HG02798 (cell line): ENCODE results near the gene DEPDC7.

Source experiments
- ATAC-seq: cut with Tn5 transposase; IDR thresholded peaks from one replicate; pipeline ENCODE4 v1.9.1; 2021; ENCODE audit warnings: mild to moderate bottlenecking; ENCODE audit not compliant: unreplicated experiment, poor library complexity

DEPDC7 gene

DNA sequence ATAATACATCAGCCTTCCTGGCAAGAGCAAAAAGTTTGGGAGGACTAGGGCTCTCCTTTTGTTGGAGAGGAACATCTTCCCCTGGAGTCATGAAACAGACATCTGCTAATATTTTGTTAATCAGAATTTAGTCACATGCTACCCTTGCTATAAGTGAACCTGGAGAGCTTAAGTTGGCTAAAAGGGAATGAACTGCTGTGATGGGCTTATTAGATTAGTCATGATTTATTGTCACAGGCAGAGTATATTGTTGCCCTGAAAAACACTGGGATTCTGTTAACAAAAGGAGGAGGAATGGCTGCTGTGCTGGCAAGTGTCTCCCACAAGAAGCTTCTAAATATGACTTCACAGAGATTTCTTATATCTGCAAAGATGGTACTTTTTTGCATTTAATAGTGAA lies 39.7 kb downstream of the DEPDC7 start:
- ATAC-seq = no peak

DNA sequence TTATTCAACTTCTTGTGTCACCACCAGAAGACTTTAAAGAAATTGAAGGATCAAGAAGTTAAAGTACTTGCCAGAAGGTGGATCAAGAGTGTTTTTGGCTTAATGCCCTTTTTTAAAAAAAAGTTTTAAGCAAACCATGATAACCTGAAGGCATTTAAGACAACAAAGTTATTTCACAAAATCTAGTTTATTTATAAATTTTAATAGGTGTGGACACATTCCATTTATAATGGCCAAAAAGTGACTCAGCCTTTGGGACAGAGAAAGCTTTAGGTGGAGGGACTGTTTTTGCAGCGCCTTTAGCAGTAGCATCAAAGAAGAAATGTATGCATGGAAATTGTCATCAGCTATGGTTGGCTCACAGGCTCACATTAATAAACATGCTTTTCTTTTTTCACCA lies 41.6 kb downstream of the DEPDC7 start:
- ATAC-seq = no peak

DNA sequence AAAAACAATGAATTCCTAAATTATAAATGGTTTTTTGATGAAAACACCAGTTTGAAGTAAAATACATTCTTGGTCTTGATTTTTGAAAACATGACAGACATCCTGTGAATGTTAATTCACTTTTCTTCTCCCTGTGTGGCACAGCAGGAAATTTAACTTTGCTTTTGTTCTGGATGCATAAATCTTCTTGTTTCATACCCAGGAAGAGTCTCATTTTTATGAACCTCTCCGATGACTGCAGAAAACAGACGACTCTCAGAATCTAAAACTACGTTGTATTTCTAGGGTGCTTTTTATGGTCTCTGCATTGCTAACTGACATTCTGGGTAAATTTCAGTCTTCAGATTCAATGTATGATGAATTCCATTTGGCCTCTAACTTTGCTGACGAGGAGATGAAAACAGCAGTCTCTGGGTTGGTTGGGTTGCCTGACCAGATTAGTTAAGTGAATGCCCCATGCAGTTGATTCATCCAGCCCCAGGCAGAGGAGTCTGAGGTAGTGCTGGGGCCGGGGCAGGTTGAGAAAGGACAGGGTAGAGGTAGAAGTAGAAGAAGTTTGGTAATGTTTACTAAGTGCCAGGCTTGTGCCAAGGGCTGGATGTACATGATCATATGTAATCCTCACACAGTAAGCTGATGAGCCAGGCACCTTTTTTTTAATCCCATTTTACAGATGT lies 43.8 kb downstream of the DEPDC7 start:
- ATAC-seq = no peak

DNA sequence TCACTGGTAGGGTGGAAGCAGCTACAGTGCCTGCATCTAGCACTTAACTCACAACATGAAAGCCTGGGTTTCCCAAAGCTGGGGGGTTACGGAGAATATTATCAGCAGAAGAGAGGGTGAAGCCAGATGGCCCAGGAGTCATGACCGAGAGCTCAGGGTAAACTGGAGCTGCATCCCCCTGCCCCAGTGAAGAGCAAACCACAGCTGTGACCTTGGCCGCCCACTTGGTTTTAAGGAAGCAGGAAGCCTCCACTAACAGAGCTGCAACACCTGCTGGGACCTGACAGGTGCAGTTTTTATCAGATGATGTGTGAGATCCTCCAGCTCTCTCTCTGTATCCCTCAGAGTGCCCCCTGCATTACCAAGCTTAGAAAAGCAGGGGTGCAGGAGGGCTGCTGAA lies 44.6 kb downstream of the DEPDC7 start:
- ATAC-seq = no peak

DNA sequence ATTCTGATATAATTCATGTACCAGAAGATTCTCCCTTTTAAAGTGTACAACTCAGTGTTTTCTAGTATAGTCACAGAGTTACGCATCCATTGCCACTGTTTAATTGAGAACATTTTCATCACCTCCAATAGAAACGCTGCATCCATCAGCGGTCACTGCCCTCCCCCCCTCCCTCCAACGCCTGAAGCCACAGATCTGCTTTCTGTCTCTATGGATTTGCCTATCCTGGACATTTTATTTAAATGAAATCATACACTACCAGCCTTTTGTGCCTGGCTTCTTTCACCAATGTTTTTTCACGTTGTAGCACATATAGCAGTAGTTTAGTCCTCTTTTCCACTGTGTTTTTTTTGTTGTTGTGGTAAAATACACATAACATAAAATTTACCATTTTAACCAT lies 46.5 kb downstream of the DEPDC7 start:
- no peak for ATAC-seq

DNA sequence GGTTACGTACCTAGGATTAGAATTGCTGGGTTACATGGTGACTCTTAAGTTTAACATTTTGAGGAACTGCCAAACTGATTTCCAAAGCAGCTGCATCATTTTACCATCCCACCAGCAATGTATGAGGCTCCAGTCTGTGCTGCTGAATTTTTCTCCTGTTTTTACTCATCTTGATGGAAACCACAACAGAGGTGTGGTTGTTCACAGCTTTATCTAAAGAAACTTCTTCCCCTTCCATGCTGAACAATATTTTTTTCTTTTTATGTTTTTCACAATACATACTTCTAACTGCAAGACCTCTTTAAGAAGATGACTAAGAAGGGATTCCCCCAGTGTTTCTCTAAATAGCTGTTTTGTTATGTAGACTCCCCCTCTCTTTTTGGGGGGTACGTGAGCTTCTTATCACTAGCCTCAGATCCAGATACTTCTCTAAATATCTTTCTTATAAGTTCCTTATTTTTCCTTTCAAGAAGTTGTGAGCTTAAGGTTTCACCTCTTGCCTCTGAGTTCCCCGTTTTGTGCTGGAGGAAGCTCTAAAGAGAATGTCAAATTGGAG lies 47.7 kb downstream of the DEPDC7 start:
- ATAC-seq = peak; percentile 45

DNA sequence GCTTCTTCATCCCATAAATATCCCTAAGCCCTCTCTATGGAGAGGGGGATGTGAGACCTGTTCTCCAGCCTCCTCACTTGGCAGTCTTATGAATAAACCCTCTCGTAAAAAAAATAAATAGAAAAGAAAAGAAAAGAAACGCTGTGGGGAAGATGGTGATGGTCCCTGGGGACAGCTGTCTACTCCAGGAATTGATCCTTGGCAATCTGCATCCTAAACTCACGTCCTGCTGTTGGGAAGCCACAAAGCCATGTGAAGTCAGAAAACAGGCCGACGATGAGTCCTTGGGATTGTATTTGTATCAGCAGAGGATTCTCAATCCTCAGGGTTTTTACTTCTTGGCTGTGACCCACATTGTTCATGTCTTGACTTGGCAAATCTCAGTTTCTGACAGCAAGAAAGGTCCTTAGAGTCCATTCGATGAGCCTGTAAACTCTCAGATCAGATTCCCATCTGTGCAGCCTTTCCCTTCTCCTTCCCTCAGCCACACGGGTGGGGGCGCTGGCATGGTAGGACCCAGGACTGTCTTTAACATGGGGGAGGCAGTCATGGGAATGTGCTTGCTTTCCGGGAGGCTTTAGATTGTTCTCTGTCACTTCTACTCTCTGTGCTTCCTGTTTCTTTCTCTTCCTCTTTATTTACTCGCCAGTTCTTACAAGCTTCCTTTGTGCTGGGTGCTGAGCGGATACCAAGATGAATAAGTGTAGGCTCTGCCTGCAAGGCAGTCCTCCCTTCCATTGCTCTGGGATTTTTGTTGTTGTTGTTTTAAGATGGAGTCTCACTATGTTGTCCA lies 48.6 kb downstream of the DEPDC7 start:
- no peak for ATAC-seq

DNA sequence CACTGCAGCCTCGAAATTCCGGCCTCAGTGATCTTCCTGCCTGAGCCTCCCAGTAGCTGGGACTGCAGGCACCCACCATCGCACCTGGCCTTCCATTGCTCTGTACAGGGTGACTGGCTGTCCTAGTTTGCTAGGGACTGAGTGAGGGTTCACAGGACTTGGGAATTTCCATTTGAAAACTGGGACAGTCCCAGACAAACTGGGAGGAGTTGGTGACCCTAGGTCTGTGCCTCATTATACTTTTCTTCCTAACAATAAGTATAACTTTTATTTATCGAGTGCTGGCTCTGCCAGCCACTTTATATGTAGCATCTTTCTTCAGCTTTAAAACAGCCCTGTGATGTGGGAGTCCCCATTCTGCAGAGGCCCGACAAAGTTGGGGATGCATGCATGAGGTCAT lies 49.2 kb downstream of the DEPDC7 start:
- no peak for ATAC-seq

DNA sequence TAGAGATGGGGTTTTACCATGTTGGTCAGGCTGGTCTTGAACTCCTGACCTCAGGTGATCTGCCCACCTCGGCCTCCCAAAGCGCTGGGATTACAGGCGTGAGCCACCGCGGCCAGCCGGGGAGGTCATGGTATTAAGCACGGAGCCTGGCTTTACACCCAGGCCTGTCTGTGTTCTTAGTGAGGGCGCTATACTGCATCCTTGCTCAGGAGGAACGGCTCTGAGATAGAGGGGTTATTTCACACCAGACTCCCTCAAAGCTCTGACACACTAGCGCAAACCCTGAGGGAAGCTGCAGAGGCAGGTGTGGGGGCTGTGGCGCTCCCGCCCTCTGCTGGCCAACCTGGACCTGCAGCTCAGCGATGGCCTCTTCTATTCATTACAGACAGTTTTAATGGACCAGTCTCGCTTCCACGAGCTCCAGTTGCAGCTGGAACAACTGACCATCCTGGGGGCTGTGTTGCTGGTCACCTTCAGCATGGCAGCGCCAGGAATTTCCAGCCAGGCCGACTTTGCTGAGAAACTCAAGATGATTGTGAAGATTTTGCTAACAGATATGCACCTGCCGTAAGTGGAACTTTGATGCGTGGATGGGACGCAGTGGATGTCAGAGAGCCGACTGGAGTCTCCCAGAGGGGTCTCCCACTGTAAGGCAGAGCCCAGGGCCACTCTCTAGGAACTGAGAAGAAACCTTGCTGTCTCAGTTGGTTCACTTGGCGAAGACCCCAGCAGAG lies 49.9 kb downstream of the DEPDC7 start:
- ATAC-seq = peak; percentile 58

DNA sequence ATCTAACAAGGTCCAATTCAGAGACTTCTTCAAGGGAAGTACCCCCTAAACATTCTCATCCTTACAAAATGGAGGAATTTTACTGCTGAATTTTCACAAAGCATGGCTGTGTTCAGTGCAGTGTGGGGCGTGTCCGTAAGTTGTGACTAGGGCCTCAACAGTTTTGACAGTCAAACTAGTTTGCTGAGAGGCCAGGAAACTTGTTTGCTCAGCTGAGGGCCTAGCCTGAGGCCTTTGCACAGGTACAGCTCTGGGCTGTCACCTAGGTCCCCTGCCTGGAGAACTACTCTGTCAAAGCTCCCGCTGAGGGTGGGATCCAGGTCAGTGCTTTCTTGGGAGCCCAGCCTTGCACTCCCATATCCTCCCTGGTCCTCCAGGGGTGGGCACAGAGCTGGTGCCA lies 51.6 kb downstream of the DEPDC7 start:
- no peak for ATAC-seq

DNA sequence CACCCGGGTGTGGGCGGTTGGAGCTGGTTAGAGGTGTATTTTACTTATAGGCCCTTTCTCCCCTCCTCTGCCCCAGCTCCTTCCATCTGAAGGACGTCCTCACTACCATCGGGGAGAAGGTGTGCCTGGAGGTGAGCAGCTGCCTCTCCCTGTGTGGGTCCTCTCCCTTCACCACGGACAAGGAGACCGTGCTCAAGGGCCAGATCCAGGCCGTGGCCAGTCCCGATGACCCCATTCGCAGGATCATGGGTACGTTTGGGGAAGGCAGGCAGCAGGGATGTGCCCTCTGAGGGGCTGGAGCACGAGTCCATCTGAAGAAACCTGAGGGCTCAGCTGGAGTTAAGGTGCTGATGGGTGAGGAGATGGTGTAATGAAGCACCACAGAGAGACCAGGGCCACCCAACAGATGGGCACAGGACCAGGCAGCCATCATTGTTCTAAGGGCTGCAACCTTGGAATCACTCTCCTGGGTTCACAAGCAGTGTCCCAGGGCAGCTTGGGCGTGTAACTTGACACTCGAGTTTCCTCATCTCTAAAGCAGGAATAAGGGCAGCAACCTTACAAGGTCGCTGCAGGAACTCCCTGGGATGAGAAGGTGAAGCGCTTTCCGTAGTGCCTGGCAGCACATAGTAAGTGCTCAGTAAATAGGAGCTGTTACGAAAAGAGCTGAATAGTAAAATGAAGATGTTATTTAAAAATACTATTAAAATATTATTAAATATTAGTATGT lies 53.1 kb downstream of the DEPDC7 start:
- ATAC-seq = no peak

DNA sequence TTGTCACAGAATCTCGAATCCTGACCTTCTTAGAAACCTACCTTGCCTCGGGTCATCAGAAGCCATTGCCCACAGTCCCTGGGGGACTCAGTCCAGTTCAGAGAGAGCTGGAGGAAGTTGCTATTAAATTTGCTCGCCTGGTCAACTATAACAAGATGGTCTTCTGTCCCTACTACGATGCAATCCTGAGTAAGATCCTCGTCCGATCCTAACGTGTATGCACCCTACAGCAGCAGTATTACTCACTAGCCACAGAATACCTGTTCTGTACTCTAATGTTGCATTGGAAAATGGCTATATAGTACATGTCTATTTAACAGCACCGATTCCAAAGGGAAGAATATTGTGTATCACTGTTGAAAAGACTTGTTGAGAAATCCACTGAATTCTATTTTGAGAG lies 56.8 kb downstream of the DEPDC7 start:
- no peak for ATAC-seq
